Stimulated activated CD8-positive, alpha-beta memory T cell treated with anti-CD3 and anti-CD28 coated beads, Interleukin-12 subunit alpha, Interleukin-12 subunit beta, amount 100 ng/mL, for 24 hours (primary cell): ENCODE data around the gene ROBO1.
"Not testable (repeated sequence)": the region's sequence is repeated elsewhere in the genome, so short reads cannot be mapped to it uniquely, and the experiment has no call there.

Source experiments
- DNase-seq: peaks from one replicate; pipeline ENCODE4 v3.0.0-alpha.2; 2020; ENCODE audit errors: extremely low read depth

ROBO1 gene

GRCh38 chr3:79378064-79378463, 389.7 kb downstream of the ROBO1 start:
- DNase-seq, result no peak

GRCh38 chr3:79369306-79369705, 398.5 kb downstream of the ROBO1 start:
- DNase-seq, result no peak

- DNase-seq, result no peak
These were observed 399.4 kb downstream of the ROBO1 start for GRCh38 chr3:79368403-79368802.

GRCh38 chr3:79367803-79368202, 400.0 kb downstream of the ROBO1 start:
- DNase-seq, result no peak

- DNase-seq, result no peak
These were observed 400.7 kb downstream of the ROBO1 start for GRCh38 chr3:79367066-79367465.

GRCh38 chr3:79366414-79366813, 401.4 kb downstream of the ROBO1 start:
- no peak for DNase-seq

- DNase-seq, result no peak
These were observed 403.0 kb downstream of the ROBO1 start for GRCh38 chr3:79364784-79365183.

GRCh38 chr3:79362571-79363270, 405.1 kb downstream of the ROBO1 start:
- no peak for DNase-seq

GRCh38 chr3:79361748-79362378, 405.9 kb downstream of the ROBO1 start:
- DNase-seq, result no peak

- DNase-seq, result no peak
These were observed 409.5 kb downstream of the ROBO1 start for GRCh38 chr3:79358327-79358726.

GRCh38 chr3:79354179-79354688, 413.6 kb downstream of the ROBO1 start:
- no peak for DNase-seq

GRCh38 chr3:79351699-79352098, 416.1 kb downstream of the ROBO1 start:
- no peak for DNase-seq

- DNase-seq, result no peak
These were observed 422.6 kb downstream of the ROBO1 start for GRCh38 chr3:79344876-79345871.

GRCh38 chr3:79341961-79342360, 425.8 kb downstream of the ROBO1 start:
- DNase-seq, result no peak

- DNase-seq, result no peak
These were observed 428.0 kb downstream of the ROBO1 start for GRCh38 chr3:79339846-79340245.

GRCh38 chr3:79337798-79338197, 430.0 kb downstream of the ROBO1 start:
- no peak for DNase-seq

GRCh38 chr3:79329154-79329553, 438.6 kb downstream of the ROBO1 start:
- no peak for DNase-seq

GRCh38 chr3:79326642-79327041, 441.2 kb downstream of the ROBO1 start:
- DNase-seq, result no peak

- not testable (repeated sequence) for DNase-seq
These were observed 441.9 kb downstream of the ROBO1 start for GRCh38 chr3:79325833-79326383.

GRCh38 chr3:79317551-79318518, 450.0 kb downstream of the ROBO1 start:
- no peak for DNase-seq

- no peak for DNase-seq
These were observed 452.8 kb downstream of the ROBO1 start for GRCh38 chr3:79314962-79315361.
